ENCODE measurements around the gene OTUD5.
A peak's percentile ranks its signal among the peaks of the same experiment; 100 is the strongest.
"Not testable (repeated sequence)": the region's sequence is repeated elsewhere in the genome, so short reads cannot be mapped to it uniquely, and the experiment has no call there.

OTUD5 gene

GRCh38 chrX:48957477-48957826, at the start of gene OTUD5:
OTUD5 (minus strand) TSS chrX:48957607; CDS start chrX:48957570, 37 bp downstream.
- no peak for FAIRE-seq

- FAIRE-seq: no peak
These were observed 46.3 kb upstream of the OTUD5 start for GRCh38 chrX:49003696-49004095.

GRCh38 chrX:49002091-49002935, 44.9 kb upstream of the OTUD5 start, which contains the start of gene GRIPAP1:
GRIPAP1 (minus strand) TSS chrX:49002264; CDS start chrX:49002229, 35 bp downstream.
- peak; percentile 81 for FAIRE-seq

GRCh38 chrX:49001521-49002090, 44.2 kb upstream of the OTUD5 start:
- FAIRE-seq: no peak

- FAIRE-seq: no peak
These were observed 43.2 kb upstream of the OTUD5 start for GRCh38 chrX:49000636-49001035.

- no peak for FAIRE-seq
These were observed 41.6 kb upstream of the OTUD5 start for GRCh38 chrX:48999030-48999429.

GRCh38 chrX:48998391-48998790, 41.0 kb upstream of the OTUD5 start:
- FAIRE-seq: no peak

GRCh38 chrX:48997865-48998264, 40.5 kb upstream of the OTUD5 start:
- no peak for FAIRE-seq

- FAIRE-seq: no peak
These were observed 40.0 kb upstream of the OTUD5 start for GRCh38 chrX:48997455-48997854.

GRCh38 chrX:48996969-48997368, 39.6 kb upstream of the OTUD5 start:
- FAIRE-seq: no peak

- no peak for FAIRE-seq
These were observed 34.9 kb upstream of the OTUD5 start for GRCh38 chrX:48992341-48992740.

- FAIRE-seq: no peak
These were observed 32.1 kb upstream of the OTUD5 start for GRCh38 chrX:48989483-48989882.

- FAIRE-seq: no peak
These were observed 26.5 kb upstream of the OTUD5 start for GRCh38 chrX:48983896-48984295.

GRCh38 chrX:48983081-48983480, 25.7 kb upstream of the OTUD5 start:
- FAIRE-seq: no peak

- no peak for FAIRE-seq
These were observed 23.8 kb upstream of the OTUD5 start for GRCh38 chrX:48981178-48981577.

- FAIRE-seq: not testable (repeated sequence)
These were observed 22.9 kb upstream of the OTUD5 start for GRCh38 chrX:48980341-48980740.

- FAIRE-seq: no peak
These were observed 20.8 kb upstream of the OTUD5 start for GRCh38 chrX:48978226-48978625.

- FAIRE-seq: no peak
These were observed 18.7 kb upstream of the OTUD5 start for GRCh38 chrX:48976086-48976485.

- FAIRE-seq: no peak
These were observed 18.1 kb upstream of the OTUD5 start for GRCh38 chrX:48975541-48975940.

GRCh38 chrX:48975041-48975440, 17.6 kb upstream of the OTUD5 start:
- FAIRE-seq: no peak

GRCh38 chrX:48974574-48974973, 17.2 kb upstream of the OTUD5 start:
- no peak for FAIRE-seq

- FAIRE-seq: no peak
These were observed 16.6 kb upstream of the OTUD5 start for GRCh38 chrX:48974033-48974432.

GRCh38 chrX:48972220-48973164, 15.1 kb upstream of the OTUD5 start:
- FAIRE-seq: no peak
